Endothelial cell of umbilical vein (primary cell): ENCODE results near the gene CAMK2G. TPM values are rescaled to one million over a fixed set of nuclear protein-coding genes. Genes with fewer than 3 reads are reported as not detected.

Source experiments
- BruUV-seq: library from RNA; stranded (reverse); fragments of 400-500 nt; replicated peaks from 2 replicates; lab custom pipeline; 2021; lab: Mats Ljungman, UMichigan
- CTCF ChIA-PET: fragments of 300-600, 350-600 bp; sonication (Branson Sonifier 250); formaldehyde crosslinking; loops from one replicate; lab custom pipeline; 2021; ENCODE audit warnings: antibody characterized with exemption, inconsistent platforms; lab: Charles Lee
- POLR2A ChIA-PET: fragments of 300-600, 350-600 bp; sonication (Branson Sonifier 250); formaldehyde crosslinking; loops from one replicate; lab custom pipeline; 2021; ENCODE audit warnings: antibody characterized with exemption, inconsistent platforms; lab: Charles Lee
- DNase-seq: peaks from one replicate; pipeline ENCODE4 v3.0.0-alpha.2; 2011; ENCODE audit warnings: low read depth, low spot score
- FAIRE-seq: peaks from 2 replicates; lab custom pipeline; 2011; peaks lifted over from hg19 to GRCh38; lab: Jason Lieb, UNC
- H2AFZ ChIP-seq: 2 replicates; pipeline ENCODE4 v1.6.0; 2012; ENCODE audit warnings: low read depth, low read length, control low read depth, inconsistent platforms
- H3K27ac ChIP-seq: 2 replicates; pipeline ENCODE4 v1.5.1; 2011; ENCODE audit warnings: low read depth, mild to moderate bottlenecking, control low read depth, low read length, moderate library complexity; ENCODE audit not compliant: insufficient read depth
- H3K27me3 ChIP-seq, 2 experiments: 2 replicates each; pipeline versions ENCODE4 v1.6.0 to v1.6.1; 2011; ENCODE audit warnings: low read length in 2 of 2, mixed read lengths in 1 of 2; ENCODE audit not compliant: control insufficient read depth in 2 of 2, insufficient read depth in 2 of 2
- H3K36me3 ChIP-seq, 2 experiments: 2 replicates in 1 of 2; 3 replicates in 1 of 2; pipeline ENCODE4 v1.5.1; 2011; ENCODE audit warnings: low read length in 2 of 2, mild to moderate bottlenecking in 1 of 2, moderate library complexity in 1 of 2; ENCODE audit not compliant: control insufficient read depth in 2 of 2, insufficient read depth in 2 of 2; ENCODE audit errors: extremely low read depth in 1 of 2
- H3K4me1 ChIP-seq: 3 replicates; pipeline ENCODE4 v1.5.1; 2011; ENCODE audit warnings: mild to moderate bottlenecking, low read length; ENCODE audit not compliant: control insufficient read depth, insufficient read depth; ENCODE audit errors: extremely low read depth
- H3K4me2 ChIP-seq: 2 replicates; pipeline ENCODE4 v1.6.1; 2011; ENCODE audit warnings: low read length, control low read depth, mixed read lengths; ENCODE audit not compliant: insufficient read depth
- H3K4me3 ChIP-seq, 3 experiments: fragments of 200-600 bp in 1 of 3; sonication (generic), shearing (Covaris generic) in 1 of 3; replicated peaks in 1 of 3; 2 replicates each; pipeline ENCODE4 v1.5.1; 2011 to 2016; ENCODE audit warnings: control low read depth in 3 of 3, low read length in 3 of 3, mild to moderate bottlenecking in 2 of 3, inconsistent platforms in 1 of 3, low read depth in 1 of 3, moderate library complexity in 1 of 3; ENCODE audit not compliant: insufficient read depth in 1 of 3
- H3K79me2 ChIP-seq: 2 replicates; pipeline ENCODE4 v1.6.0; 2012; ENCODE audit warnings: low read length, inconsistent platforms; ENCODE audit not compliant: control insufficient read depth, insufficient read depth
- H3K9ac ChIP-seq: replicated peaks from 2 replicates; pipeline ENCODE3; 2011; ENCODE audit warnings: low read length, control low read depth; ENCODE audit not compliant: insufficient read depth; ENCODE audit errors: extremely low read depth
- H3K9me1 ChIP-seq: replicated peaks from 3 replicates; pipeline ENCODE4 v1.6.0; 2011; ENCODE audit warnings: mild to moderate bottlenecking, low read length; ENCODE audit not compliant: control insufficient read depth, insufficient read depth; ENCODE audit errors: extremely low read depth
- H3K9me3 ChIP-seq: replicated peaks from 2 replicates; pipeline ENCODE4 v1.5.1; 2012; ENCODE audit warnings: low read length, inconsistent platforms; ENCODE audit not compliant: control insufficient read depth, insufficient read depth
- H4K20me1 ChIP-seq: replicated peaks from 2 replicates; pipeline ENCODE3; 2011; ENCODE audit warnings: mild to moderate bottlenecking, low read length; ENCODE audit not compliant: control insufficient read depth, insufficient read depth; ENCODE audit errors: extremely low read depth
- CTCF ChIP-seq, 2 donors: IDR thresholded peaks; 1 replicate in 1 of 2; 2 replicates in 1 of 2; pipeline ENCODE4 v1.5.1; 2011; ENCODE audit warnings: low read length in 2 of 2, mild to moderate bottlenecking in 2 of 2, moderate library complexity in 2 of 2, control low read depth in 1 of 2, inconsistent platforms in 1 of 2, low read depth in 1 of 2; ENCODE audit not compliant: insufficient read depth in 1 of 2; ENCODE audit errors: extremely low read depth in 1 of 2
- EZH2 ChIP-seq: IDR thresholded peaks from 2 replicates; pipeline ENCODE4 v1.6.1; 2012; ENCODE audit warnings: borderline replicate concordance, low read depth, mild to moderate bottlenecking, moderate library complexity, low read length, inconsistent platforms; ENCODE audit not compliant: severe bottlenecking
- FOS ChIP-seq: IDR thresholded peaks from 2 replicates; pipeline ENCODE4 v1.6.1; 2011; ENCODE audit warnings: mild to moderate bottlenecking, low read length, moderate library complexity, borderline replicate concordance; ENCODE audit not compliant: insufficient read depth
- GATA2 ChIP-seq: IDR thresholded peaks from 2 replicates; pipeline ENCODE4 v1.7.0; 2011; ENCODE audit warnings: low read depth, mild to moderate bottlenecking, moderate library complexity, mixed read lengths, low read length; ENCODE audit not compliant: insufficient read length, insufficient read depth
- JUN ChIP-seq: IDR thresholded peaks from 2 replicates; pipeline ENCODE4 v1.6.1; 2011; ENCODE audit warnings: borderline replicate concordance, low read depth; ENCODE audit not compliant: insufficient read length, insufficient read depth
- MAX ChIP-seq: IDR thresholded peaks from 2 replicates; pipeline ENCODE4 v1.6.1; 2011; ENCODE audit not compliant: insufficient read depth, insufficient read length
- MYC ChIP-seq: IDR thresholded peaks from one replicate; pipeline ENCODE4 v1.6.1; 2011; ENCODE audit warnings: mild to moderate bottlenecking, low read depth, low read length
- POLR2A ChIP-seq: IDR thresholded peaks from 2 replicates; pipeline ENCODE4 v1.6.1; 2012; ENCODE audit warnings: low read depth, mild to moderate bottlenecking, control low read depth, low read length
- POLR2AphosphoS5 ChIP-seq: IDR thresholded peaks from 2 replicates; pipeline ENCODE4 v1.6.1; 2012; ENCODE audit warnings: low read depth, mild to moderate bottlenecking, control low read depth, low read length, moderate library complexity; ENCODE audit not compliant: insufficient read depth
- dilution Hi-C: fragments of 300-500 bp; cut with MboI; formaldehyde crosslinking; loops from one replicate; pipeline ENCODE4 v1.15.0; 2019; ENCODE audit warnings: low sequenced_read_pairs; ENCODE audit not compliant: extremely low pct_ligation_motif_present
- intact Hi-C: fragments of 100-400 bp; cut with micrococcal nuclease; formaldehyde crosslinking; loops from one replicate; pipeline ENCODE4 v1.10.0; 2022
- polyA plus RNA-seq, 4 experiments: library from polyadenylated mRNA; depleted of rRNA in 3 of 4; stranded (reverse) in 3 of 4; unstranded in 1 of 4; fragments of >200 nt; gene quantifications; 2 replicates each; pipeline versions ENCODE4 v1.2.1 to v1.2.3, GENCODE V29; 2011 to 2012; ENCODE audit warnings: missing spikeins in 1 of 4
- total RNA-seq: library from RNA; stranded (reverse); gene quantifications from 2 replicates; pipeline ENCODE4 v1.2.3, GENCODE V29; 2021

The CAMK2G gene
- total and polyA plus RNA-seq, 2 donors (not counting 3 experiments of a cell fraction or from before 2014, with no cell fraction given) = 27.2 to 33.6 TPM

GRCh38 chr10:73802276-73802991, 71.9 kb downstream of the CAMK2G start:
- Histone ChIP-seq H3K79me2 (no peaks in the 10 kb centered on the region), H3K9ac (no peak overlapping the region), H3K4me3 (no peak overlapping the region), H3K4me2 (no peak overlapping the region), H3K4me1 (no peaks in the 10 kb centered on the region), H4K20me1 (no peaks in the 10 kb centered on the region), H3K27ac (no peak overlapping the region), H3K9me3 (no peaks in the 10 kb centered on the region), H3K36me3 (peaks cover 18 to 57% of the 10 kb centered on the region in 2 experiments), H2AFZ (no peak overlapping the region), H3K9me1 (no peaks in the 10 kb centered on the region), H3K27me3 (no peaks in the 10 kb centered on the region)
- FAIRE-seq (no peak), DNase-seq (no peak)
- no TSS peak for BruUV-seq
- POLR2A ChIA-PET = no interaction called here
- intact Hi-C loops = no loop called here
- TF ChIP-seq POLR2A = no peak
- TF ChIP-seq MYC = no peak
- no peak for TF ChIP-seq CTCF (IDR thresholded peaks at IDR 0.05; ENCODE audit: extremely low read depth in 1 of 2, insufficient read depth in 1 of 2, low read depth in 1 of 2, low read length in 2 of 2)
- no peak for TF ChIP-seq JUN
- no peak for TF ChIP-seq GATA2
- no peak for TF ChIP-seq POLR2AphosphoS5
- TF ChIP-seq FOS = no peak
- no peak for TF ChIP-seq MAX
- TF ChIP-seq EZH2 = no peak
- dilution Hi-C loops = no loop called here
- CTCF ChIA-PET = no interaction called here
